ENCODE data around the gene GRHL1. TPM values are rescaled to one million over a fixed set of nuclear protein-coding genes. Genes with fewer than 3 reads are reported as not detected.

Gene GRHL1
- total RNA-seq, 1 experiment from 2014 or later = 2.5 TPM

GRCh38 chr2:9968553-9969497 is 17.3 kb downstream of the GRHL1 start:
- Histone ChIP-seq H3K79me1 (ENCODE audit: insufficient read depth, low read depth, low read length, poor library complexity, severe bottlenecking) (no peaks in the 10 kb centered on the region), H4K5ac (ENCODE audit: insufficient read length, low read depth, low read length) (no peak overlapping the region), H2BK12ac (ENCODE audit: insufficient read length, low read depth, low read length) (no peak overlapping the region), H2BK20ac (ENCODE audit: low read depth, low read length, poor library complexity, severe bottlenecking) (no peak overlapping the region), H4K91ac (ENCODE audit: insufficient read length, low read depth, low read length) (no peak overlapping the region), H3K4me1 (ENCODE audit: insufficient read depth, low read length) (no peaks in the 10 kb centered on the region), H2BK120ac (ENCODE audit: low read depth, low read length, poor library complexity, severe bottlenecking) (no peak overlapping the region), H2BK5ac (ENCODE audit: insufficient read length, low read length) (no peak overlapping the region), H3T11ph (ENCODE audit: low read length) (no peak overlapping the region), H3K79me2 (ENCODE audit: insufficient read depth, low read length) (no peaks in the 10 kb centered on the region), H3K23ac (ENCODE audit: insufficient read length, low read depth, low read length) (no peak overlapping the region), H3K18ac (ENCODE audit: insufficient read length, low read depth, low read length) (no peak overlapping the region), H3K4ac (ENCODE audit: low read depth, low read length) (no peak overlapping the region), H3K9me3 (ENCODE audit: control insufficient read depth, low read depth, low read length) (no peaks in the 10 kb centered on the region), H2AFZ (ENCODE audit: low read length) (no peak overlapping the region), H3K4me2 (ENCODE audit: insufficient read depth, insufficient read length, low read length) (no peak overlapping the region), H3K23me2 (ENCODE audit: insufficient read length, low read depth, low read length, poor library complexity, severe bottlenecking) (no peaks in the 10 kb centered on the region), H3K27me3 (ENCODE audit: insufficient read depth, low read length) (no peaks in the 10 kb centered on the region), H2AK5ac (ENCODE audit: insufficient read length, low read length) (no peak overlapping the region), H4K8ac (replicated peaks; ENCODE audit: insufficient read length, low read depth, low read length) (no peak overlapping the region), H3K9ac (ENCODE audit: extremely low read depth, insufficient read length, low read length) (no peak overlapping the region), H3K56ac (ENCODE audit: insufficient read length, low read depth, low read length) (no peak overlapping the region), H3K14ac (ENCODE audit: insufficient read depth, low read length) (no peak overlapping the region), H3K27ac (ENCODE audit: insufficient read length, low read depth, low read length) (no peak overlapping the region), H2BK15ac (ENCODE audit: low read depth, low read length) (no peak overlapping the region), H4K20me1 (ENCODE audit: control insufficient read depth, insufficient read depth, insufficient read length) (no peaks in the 10 kb centered on the region)
- Mint-ChIP-seq H3K27ac (no peak overlapping the region; a peak in 1 of 7 replicates), H3K36me3 (ENCODE audit: insufficient read depth in 1 of 3, low read depth in 3 of 3) (no peaks in the 10 kb centered on the region; a peak in 1 of 7 replicates), H3K4me3 (no peak overlapping the region), H3K9me3 (no peaks in the 10 kb centered on the region), H3K4me1 (peaks cover 6 to 10% of the 10 kb centered on the region in 2 experiments; a peak in 3 of 4 replicates), H3K27me3 (ENCODE audit: low read depth) (no peaks in the 10 kb centered on the region)
- DNase-seq = no peak
- no CpG with 5 or more reads among the region's 10 CpGs for WGBS (ENCODE audit: extremely low coverage, insufficient read length, low lambda C conversion rate)
- no peak for TF ChIP-seq CTCF (conservative IDR thresholded peaks at IDR 0.05)
